CD8-positive, alpha-beta memory T cell (primary cell): ENCODE results near the gene PIGQ. TPM values are rescaled to one million over a fixed set of nuclear protein-coding genes. Genes with fewer than 3 reads are reported as not detected.

Experiments used
- CTCF ChIA-PET: fragments of 350-600 bp; sonication (Branson Sonifier 250); formaldehyde crosslinking; loops from one replicate; lab custom pipeline; 2021; ENCODE audit warnings: antibody characterized with exemption; lab: Charles Lee
- POLR2A ChIA-PET: fragments of 350-600 bp; sonication (Branson Sonifier 250); formaldehyde crosslinking; loops from one replicate; lab custom pipeline; 2021; ENCODE audit warnings: antibody characterized with exemption; lab: Charles Lee
- DNase-seq, 5 donors: peaks; one replicate each; pipeline versions ENCODE4 v3.0.0 to v3.0.0-alpha.2; 2020 to 2022; ENCODE audit warnings: mixed read lengths in 1 of 5
- H3K27ac ChIP-seq: one replicate; pipeline ENCODE4 v1.7.0; 2013; ENCODE audit warnings: low read depth, mild to moderate bottlenecking, low read length, moderate library complexity
- H3K27me3 ChIP-seq: 2 replicates; pipeline ENCODE4 v1.7.0; 2013; ENCODE audit warnings: low read length, mild to moderate bottlenecking; ENCODE audit not compliant: insufficient read depth, poor library complexity, severe bottlenecking
- H3K36me3 ChIP-seq: 2 replicates; pipeline ENCODE4 v1.7.0; 2013; ENCODE audit warnings: mild to moderate bottlenecking, low read length, moderate library complexity; ENCODE audit not compliant: insufficient read depth
- H3K4me1 ChIP-seq: 2 replicates; pipeline ENCODE4 v1.7.0; 2013; ENCODE audit warnings: mild to moderate bottlenecking, low read length, moderate library complexity; ENCODE audit not compliant: insufficient read depth
- H3K4me3 ChIP-seq: 2 replicates; pipeline ENCODE4 v1.7.0; 2013; ENCODE audit warnings: mild to moderate bottlenecking, low read length
- H3K9me3 ChIP-seq: 2 replicates; pipeline ENCODE4 v1.7.0; 2013; ENCODE audit warnings: mild to moderate bottlenecking, low read length
- H3K27ac Mint-ChIP-seq, 8 donors: one replicate each; pipeline ENCODE4 v1.8.0; 2020 to 2021; ENCODE audit warnings: mixed read lengths in 8 of 8, mild to moderate bottlenecking in 6 of 8, inconsistent platforms in 3 of 8, moderate library complexity in 3 of 8
- H3K27me3 Mint-ChIP-seq, 2 donors: one replicate each; pipeline ENCODE4 v1.8.0; 2020 to 2021; ENCODE audit warnings: mixed read lengths in 2 of 2, mild to moderate bottlenecking in 1 of 2, moderate library complexity in 1 of 2
- H3K36me3 Mint-ChIP-seq, 3 donors: one replicate each; pipeline ENCODE4 v1.8.0; 2020 to 2021; ENCODE audit warnings: mixed read lengths in 3 of 3, inconsistent platforms in 1 of 3, mild to moderate bottlenecking in 1 of 3
- H3K4me1 Mint-ChIP-seq, 3 donors: one replicate each; pipeline ENCODE4 v1.8.0; 2020 to 2021; ENCODE audit warnings: mixed read lengths in 3 of 3, inconsistent platforms in 1 of 3, mild to moderate bottlenecking in 1 of 3
- H3K4me3 Mint-ChIP-seq, 7 donors: one replicate each; pipeline ENCODE4 v1.8.0; 2020 to 2021; ENCODE audit warnings: mixed read lengths in 7 of 7, mild to moderate bottlenecking in 6 of 7, moderate library complexity in 4 of 7, inconsistent platforms in 2 of 7
- H3K9me3 Mint-ChIP-seq, 5 donors: one replicate each; pipeline ENCODE4 v1.8.0; 2020 to 2022; ENCODE audit warnings: mixed read lengths in 5 of 5, mild to moderate bottlenecking in 3 of 5, moderate library complexity in 2 of 5, inconsistent platforms in 1 of 5
- polyA plus RNA-seq: library from polyadenylated mRNA; unstranded; fragments of 300-500 nt; fragmentation: Illumina TruSeq; gene quantifications from one replicate; pipeline ENCODE4 v1.2.3, GENCODE V29; 2021
- total RNA-seq, 2 experiments: library from RNA; stranded (reverse); gene quantifications; one replicate each; pipeline ENCODE4 v1.2.3, GENCODE V29; 2021

PIGQ gene
- total and polyA plus RNA-seq, 3 experiments from 2014 or later = 14.0 to 50.1 (median 47.4) TPM

DNA sequence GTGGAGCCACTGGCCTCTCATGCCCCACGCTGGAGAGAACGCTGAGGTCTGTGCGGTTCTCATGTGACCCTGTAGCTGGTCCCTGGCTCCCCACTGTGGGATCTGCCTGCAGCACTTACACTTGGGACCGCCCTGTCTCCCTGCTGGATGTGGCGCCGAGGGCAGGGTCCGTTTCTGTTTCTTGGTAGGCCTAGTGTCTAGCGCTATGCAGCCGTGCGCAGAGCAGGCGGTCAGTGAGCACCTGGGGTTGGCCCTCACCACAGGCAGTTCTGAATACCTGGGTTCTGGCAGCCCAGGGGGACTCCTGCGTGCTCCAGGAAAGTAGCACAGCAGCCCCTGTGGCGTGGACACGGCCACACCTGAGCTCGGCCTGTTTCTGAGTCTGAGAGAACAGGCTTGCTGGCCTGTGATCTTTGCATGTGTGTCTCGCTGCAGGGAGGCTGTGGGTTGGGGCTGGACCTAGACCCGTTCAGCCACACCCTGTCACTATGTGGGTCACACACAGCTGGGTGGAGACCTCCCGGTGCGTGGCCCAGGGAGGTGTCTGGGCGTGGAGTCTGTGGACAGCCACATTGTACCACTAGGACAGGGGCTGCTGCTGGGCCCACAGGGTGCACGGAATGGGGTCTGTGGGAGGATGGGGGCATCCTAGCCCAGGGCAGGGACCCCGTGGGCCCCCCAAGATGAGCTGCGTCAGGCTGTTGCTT, 39.5 kb upstream of the PIGQ start:
- DNase-seq = no peak
- peaks cover 0 to 11% (median 0%) of the 10 kb centered on the region in 3 donors for H3K36me3 Mint-ChIP-seq
- H3K4me1 Mint-ChIP-seq = peaks cover 32 to 42% (median 34%) of the 10 kb centered on the region in 3 donors
- peaks cover 31% of the 10 kb centered on the region for H3K4me1 ChIP-seq
- ChIA-PET CTCF (no interaction called here), POLR2A (no interaction called here)
- no peaks in the 10 kb centered on the region for H3K36me3 ChIP-seq
- no peaks in the 10 kb centered on the region for H3K27me3 ChIP-seq
- peak overlapping the region in 6 of 8 donors; percentile 70 to 90 (median 86) for H3K27ac Mint-ChIP-seq
- no peaks in the 10 kb centered on the region for H3K9me3 Mint-ChIP-seq
- peaks cover 0 to 1% of the 10 kb centered on the region in 2 donors for H3K27me3 Mint-ChIP-seq
- H3K4me3 Mint-ChIP-seq = peak overlapping the region; percentile 74 to 97 (median 93)
- H3K9me3 ChIP-seq = no peaks in the 10 kb centered on the region
- H3K27ac ChIP-seq = no peak overlapping the region
- H3K4me3 ChIP-seq = no peak overlapping the region

DNA sequence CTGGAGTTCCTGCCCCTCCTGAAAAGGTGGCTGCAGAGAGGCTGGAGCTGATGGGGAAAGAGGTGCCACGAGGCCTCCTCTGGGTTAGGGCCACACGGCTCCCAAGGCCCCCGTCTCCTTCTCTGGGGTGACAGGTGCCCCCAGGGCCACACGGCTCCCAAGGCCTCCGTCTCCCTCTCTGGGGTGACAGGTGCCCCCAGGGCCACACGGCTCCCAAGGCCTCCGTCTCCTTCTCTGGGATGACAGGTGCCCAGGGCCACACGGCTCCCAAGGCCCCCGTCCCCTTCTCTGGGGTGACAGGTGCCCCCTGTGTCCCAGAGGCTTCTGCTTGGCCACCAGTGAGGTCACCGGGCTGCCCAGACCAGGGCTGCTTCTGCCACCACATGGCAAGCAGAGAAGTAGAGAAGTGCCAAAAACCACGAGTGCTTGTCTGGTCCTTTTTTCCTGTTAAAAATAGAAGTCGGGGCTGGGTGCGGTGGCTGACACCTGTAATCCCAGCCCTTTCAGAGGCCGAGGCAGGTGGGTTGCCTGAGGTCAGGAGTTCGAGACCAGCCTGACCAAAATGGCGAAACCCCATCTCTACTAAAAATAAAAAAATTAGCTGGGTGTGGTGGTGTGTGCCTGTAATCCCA, 38.2 kb upstream of the PIGQ start:
- no peaks in the 10 kb centered on the region for H3K27me3 ChIP-seq
- H3K4me1 Mint-ChIP-seq = peaks cover 20 to 29% (median 21%) of the 10 kb centered on the region in 3 donors
- DNase-seq = no peak
- H3K4me1 ChIP-seq = peaks cover 17% of the 10 kb centered on the region
- H3K27ac ChIP-seq = no peak overlapping the region
- no peaks in the 10 kb centered on the region for H3K9me3 ChIP-seq
- CTCF ChIA-PET = no interaction called here
- H3K4me3 Mint-ChIP-seq = peak overlapping the region in 1 of 7 donors; percentile 97
- peaks cover 0 to 12% (median 0%) of the 10 kb centered on the region in 3 donors for H3K36me3 Mint-ChIP-seq
- H3K27ac Mint-ChIP-seq = peak overlapping the region in 3 of 8 donors; percentile 22 to 92 (median 75)
- no peaks in the 10 kb centered on the region for H3K36me3 ChIP-seq
- no peaks in the 10 kb centered on the region for H3K9me3 Mint-ChIP-seq
- peaks cover 0 to 1% of the 10 kb centered on the region in 2 donors for H3K27me3 Mint-ChIP-seq
- H3K4me3 ChIP-seq = no peak overlapping the region
- POLR2A ChIA-PET = no interaction called here

DNA sequence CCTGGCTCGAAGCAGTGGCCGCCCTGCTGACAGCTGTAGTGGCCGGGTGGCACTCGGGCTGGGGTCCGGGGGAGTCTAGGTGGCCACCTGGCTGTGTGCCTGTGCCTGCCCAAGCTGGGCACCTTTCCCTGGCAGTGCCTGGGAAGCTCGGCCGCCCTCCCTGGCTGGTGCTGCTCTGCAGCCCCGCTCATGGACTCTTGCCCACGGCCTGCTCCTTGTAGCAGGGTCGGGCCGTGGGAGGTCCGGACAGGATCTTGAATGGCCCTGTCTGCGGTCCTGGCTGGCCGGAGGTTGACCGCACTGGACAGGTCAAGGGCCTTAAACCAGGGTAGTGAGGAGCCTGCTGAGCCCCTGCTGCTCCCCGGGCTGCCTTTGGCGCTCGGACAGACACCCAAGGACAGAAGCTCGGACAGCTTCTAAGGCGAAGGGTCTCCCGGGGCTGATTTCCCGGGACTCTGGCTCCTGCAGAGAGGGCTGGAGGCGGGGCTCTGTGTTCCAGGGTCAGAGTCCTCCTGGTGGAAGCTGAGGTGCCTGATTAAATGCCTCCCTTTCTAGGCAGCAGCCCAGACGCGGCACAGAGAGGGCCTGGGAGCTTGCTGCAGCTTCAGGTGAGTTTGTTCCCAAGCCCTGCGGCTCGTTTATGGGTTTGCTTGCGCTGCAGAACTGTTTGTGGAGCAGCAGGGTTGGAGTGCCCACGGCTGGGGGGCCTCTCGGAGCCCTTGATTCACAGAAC, 36.2 kb upstream of the PIGQ start:
- Mint-ChIP-seq H3K27ac (peak overlapping the region in 2 of 8 donors; percentile 10 to 29), H3K4me1 (peaks cover 17 to 27% (median 19%) of the 10 kb centered on the region in 3 donors), H3K27me3 (peaks cover 0 to 1% of the 10 kb centered on the region in 2 donors), H3K9me3 (no peaks in the 10 kb centered on the region), H3K36me3 (peaks cover 0 to 25% (median 0%) of the 10 kb centered on the region in 3 donors), H3K4me3 (no peak overlapping the region)
- no peak for DNase-seq
- H3K9me3 ChIP-seq = no peaks in the 10 kb centered on the region
- no peaks in the 10 kb centered on the region for H3K36me3 ChIP-seq
- no peak overlapping the region for H3K27ac ChIP-seq
- ChIA-PET CTCF (no interaction called here), POLR2A (no interaction called here)
- no peak overlapping the region for H3K4me3 ChIP-seq
- H3K4me1 ChIP-seq = peaks cover 15% of the 10 kb centered on the region
- H3K27me3 ChIP-seq = no peaks in the 10 kb centered on the region

DNA sequence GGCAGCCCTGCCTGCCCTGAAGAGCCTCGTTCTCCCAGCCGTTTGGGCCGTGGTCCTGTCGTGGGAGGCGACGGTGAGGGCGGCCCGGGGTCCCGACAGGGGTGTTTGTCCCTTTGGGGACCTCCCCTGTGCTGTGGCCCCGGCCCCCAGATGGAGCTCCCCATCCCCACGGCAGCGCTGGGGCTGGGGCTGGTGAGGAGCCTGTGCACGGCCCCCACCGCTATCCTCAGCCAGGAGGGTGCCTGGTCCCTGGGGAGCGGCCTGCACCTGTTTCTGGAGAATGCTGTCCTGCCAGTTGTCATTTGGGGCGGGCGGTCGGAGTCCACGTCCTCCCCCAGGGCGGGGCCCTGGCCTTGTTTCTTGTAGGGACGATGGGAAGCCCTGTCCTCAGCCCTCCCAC, 35.6 kb upstream of the PIGQ start:
- Histone ChIP-seq H3K9me3 (no peaks in the 10 kb centered on the region), H3K4me1 (peaks cover 12% of the 10 kb centered on the region), H3K4me3 (no peak overlapping the region), H3K36me3 (no peaks in the 10 kb centered on the region), H3K27me3 (no peaks in the 10 kb centered on the region), H3K27ac (no peak overlapping the region)
- POLR2A ChIA-PET = no interaction called here
- DNase-seq = no peak
- CTCF ChIA-PET = no interaction called here
- Mint-ChIP-seq H3K4me1 (peaks cover 11 to 24% (median 15%) of the 10 kb centered on the region in 3 donors), H3K4me3 (no peak overlapping the region), H3K27ac (no peak overlapping the region), H3K9me3 (no peaks in the 10 kb centered on the region), H3K27me3 (no peaks in the 10 kb centered on the region), H3K36me3 (peaks cover 0 to 24% (median 0%) of the 10 kb centered on the region in 3 donors)

DNA sequence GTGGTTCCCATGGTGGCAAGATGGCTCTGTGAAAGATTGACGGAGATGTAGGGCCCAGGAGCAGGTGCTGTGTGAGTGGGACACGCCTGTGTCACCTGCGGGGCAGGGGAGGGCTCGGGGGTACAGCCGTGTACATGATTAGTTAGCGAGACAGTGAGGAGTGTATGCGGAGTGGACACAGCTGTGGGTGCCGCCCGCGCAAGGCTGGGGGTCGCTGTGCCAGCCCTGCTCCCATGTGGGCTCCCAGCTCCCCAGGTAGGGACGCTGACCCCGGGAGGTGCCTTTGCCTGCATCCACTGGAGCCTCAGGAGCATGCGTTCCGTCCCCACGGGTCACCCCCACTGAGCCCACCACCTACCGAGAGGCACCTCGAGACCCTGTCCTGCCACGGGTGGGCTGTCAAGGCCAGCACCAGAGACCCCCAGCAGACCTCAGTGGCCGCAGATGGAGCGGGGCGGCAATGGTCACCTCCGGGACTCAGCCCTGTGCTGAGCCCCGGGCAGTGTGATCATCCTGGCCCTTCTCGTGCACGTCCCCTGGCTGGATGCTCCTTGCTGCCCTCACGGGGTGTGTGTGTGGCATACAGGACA, 34.8 kb upstream of the PIGQ start:
- H3K9me3 ChIP-seq = no peaks in the 10 kb centered on the region
- Mint-ChIP-seq H3K27ac (no peak overlapping the region), H3K4me1 (peaks cover 7 to 16% (median 9%) of the 10 kb centered on the region in 3 donors), H3K36me3 (peaks cover 0 to 27% (median 0%) of the 10 kb centered on the region in 3 donors), H3K9me3 (no peaks in the 10 kb centered on the region), H3K27me3 (no peaks in the 10 kb centered on the region), H3K4me3 (no peak overlapping the region)
- ChIA-PET POLR2A (no interaction called here), CTCF (no interaction called here)
- no peak overlapping the region for H3K4me3 ChIP-seq
- no peaks in the 10 kb centered on the region for H3K27me3 ChIP-seq
- peaks cover 3% of the 10 kb centered on the region for H3K4me1 ChIP-seq
- DNase-seq = no peak
- no peaks in the 10 kb centered on the region for H3K36me3 ChIP-seq
- no peak overlapping the region for H3K27ac ChIP-seq

DNA sequence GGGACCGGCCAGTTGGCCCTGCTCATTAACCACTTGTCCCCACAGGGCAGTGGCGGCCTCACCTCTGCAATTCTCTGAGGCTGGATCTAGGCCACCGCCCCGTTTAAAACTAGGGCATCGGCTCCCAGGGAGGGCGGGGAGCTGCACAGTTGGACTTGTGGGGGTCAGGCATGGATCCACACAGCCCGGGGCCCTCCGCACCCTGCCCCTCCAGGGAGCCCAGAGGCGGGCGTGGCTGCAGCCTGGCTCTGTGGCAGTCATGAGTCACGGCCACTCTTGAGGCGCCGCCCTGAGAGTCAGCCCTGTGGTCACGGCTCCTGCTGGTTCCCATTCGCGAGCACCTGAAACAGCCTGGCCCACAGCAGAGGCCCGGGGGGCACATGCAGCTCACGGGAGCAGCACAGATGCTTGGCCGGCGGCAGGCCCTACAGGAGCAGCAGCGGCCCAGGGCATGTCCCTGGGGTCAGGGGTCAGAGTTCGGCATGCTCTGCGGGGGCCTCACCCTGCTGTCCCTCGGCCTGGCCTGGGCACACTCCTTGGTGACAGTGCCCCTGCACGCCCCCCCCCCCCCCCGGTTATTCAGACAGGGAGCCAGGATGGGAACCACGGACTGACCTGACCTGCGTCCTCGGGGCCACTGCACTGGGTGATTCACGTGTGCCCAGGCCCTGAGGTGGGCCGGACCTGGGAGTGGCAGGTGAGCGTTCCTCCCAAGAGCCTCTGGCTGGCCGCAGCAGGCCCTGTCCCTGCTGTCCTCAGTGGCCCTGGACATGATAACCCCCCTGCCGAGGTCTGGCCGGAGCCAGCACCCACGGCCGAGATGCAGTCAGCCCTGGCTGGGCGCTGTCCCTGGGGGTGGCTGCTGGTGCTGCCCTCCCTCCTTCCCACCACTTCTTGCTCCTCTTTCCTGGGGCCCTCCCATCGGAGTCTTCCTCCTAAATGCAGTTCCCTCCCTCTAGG, 34.0 kb upstream of the PIGQ start:
- Mint-ChIP-seq H3K27me3 (no peaks in the 10 kb centered on the region), H3K9me3 (no peaks in the 10 kb centered on the region), H3K4me3 (no peak overlapping the region), H3K4me1 (peaks cover 0 to 10% (median 3%) of the 10 kb centered on the region in 3 donors), H3K27ac (no peak overlapping the region), H3K36me3 (peaks cover 0 to 26% (median 0%) of the 10 kb centered on the region in 3 donors)
- no peak overlapping the region for H3K4me3 ChIP-seq
- H3K36me3 ChIP-seq = no peaks in the 10 kb centered on the region
- H3K27ac ChIP-seq = no peak overlapping the region
- POLR2A ChIA-PET = no interaction called here
- DNase-seq = no peak
- no peaks in the 10 kb centered on the region for H3K4me1 ChIP-seq
- H3K9me3 ChIP-seq = no peaks in the 10 kb centered on the region
- H3K27me3 ChIP-seq = no peaks in the 10 kb centered on the region
- CTCF ChIA-PET = no interaction called here

DNA sequence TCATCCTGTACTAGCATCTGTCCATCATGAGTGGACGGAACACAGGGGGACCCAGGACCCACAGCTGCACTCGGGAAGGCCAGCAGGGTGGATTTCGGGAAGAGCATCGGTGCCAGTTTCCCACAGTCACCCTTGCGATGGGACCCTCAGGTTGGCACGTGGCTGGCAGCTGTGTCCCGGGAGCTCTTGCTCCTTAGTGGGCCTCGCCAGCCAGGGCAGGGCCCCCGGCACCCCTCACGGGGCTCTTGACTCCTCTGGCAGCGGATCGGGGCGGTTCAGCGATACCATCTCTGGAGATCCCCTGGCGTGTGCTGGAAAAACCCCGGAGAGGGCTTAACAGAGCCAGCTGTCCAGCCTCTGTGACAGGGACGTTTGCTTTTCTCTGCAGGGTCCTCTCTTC, 33.0 kb upstream of the PIGQ start:
- H3K4me1 ChIP-seq = no peaks in the 10 kb centered on the region
- Mint-ChIP-seq H3K9me3 (no peaks in the 10 kb centered on the region), H3K27me3 (no peaks in the 10 kb centered on the region), H3K4me3 (no peak overlapping the region), H3K27ac (no peak overlapping the region), H3K36me3 (peaks cover 0 to 26% (median 0%) of the 10 kb centered on the region in 3 donors), H3K4me1 (peaks cover 0 to 10% (median 2%) of the 10 kb centered on the region in 3 donors)
- CTCF ChIA-PET = no interaction called here
- no peak overlapping the region for H3K27ac ChIP-seq
- H3K27me3 ChIP-seq = no peaks in the 10 kb centered on the region
- no peak overlapping the region for H3K4me3 ChIP-seq
- no peak for DNase-seq
- POLR2A ChIA-PET = no interaction called here
- no peaks in the 10 kb centered on the region for H3K36me3 ChIP-seq
- H3K9me3 ChIP-seq = no peaks in the 10 kb centered on the region
